GM21360 (cell line): ENCODE results near the gene HLF.

ENCODE experiments used
- ATAC-seq: cut with Tn5 transposase; IDR thresholded peaks from one replicate; pipeline ENCODE4 v1.9.1; 2021; ENCODE audit warnings: mild to moderate bottlenecking, moderate library complexity; ENCODE audit not compliant: unreplicated experiment

Gene HLF

DNA sequence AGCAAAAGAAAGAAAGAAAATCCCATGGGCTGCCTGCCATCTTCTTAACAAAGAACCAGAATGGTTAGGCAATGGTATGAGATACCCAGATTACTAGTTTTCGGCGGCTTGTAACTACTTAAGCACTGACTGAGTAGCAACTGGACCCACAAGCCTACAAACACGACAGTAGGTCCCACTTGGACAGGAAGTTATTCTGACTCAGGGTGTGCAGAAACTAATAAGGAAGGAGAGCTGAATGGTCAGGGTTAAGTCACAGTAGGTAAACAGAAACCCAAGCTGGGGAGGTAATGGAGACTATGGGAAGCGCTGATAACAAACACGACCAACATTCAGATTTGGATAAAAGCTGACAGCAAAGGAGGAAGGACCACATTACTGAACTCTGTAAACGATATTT, 10.4 kb upstream of the HLF start:
- no peak for ATAC-seq

- ATAC-seq = no peak
Measured at GRCh38 chr17:55258578-55259135, 6.1 kb upstream of the HLF start.

DNA sequence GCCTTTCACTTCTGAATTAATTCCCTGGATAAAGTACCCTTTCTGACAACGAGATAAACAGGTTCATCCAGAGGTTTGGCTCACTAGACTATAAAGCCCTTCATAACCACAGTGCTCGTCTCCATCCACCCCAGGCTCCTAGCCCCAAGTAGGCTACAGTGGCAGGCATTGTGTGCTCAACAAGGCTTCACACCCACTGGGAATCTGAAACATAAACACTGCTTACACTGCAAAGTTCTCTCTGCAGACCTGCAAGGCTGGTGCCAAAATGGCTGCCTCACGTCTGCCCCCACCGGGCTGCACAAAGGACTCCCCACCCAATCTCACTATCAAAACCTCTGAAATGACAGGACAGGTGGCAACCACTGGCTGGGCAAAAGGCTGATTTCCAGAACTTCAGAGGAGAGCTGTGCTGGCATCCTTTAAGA, 5.1 kb upstream of the HLF start:
- ATAC-seq = no peak

DNA sequence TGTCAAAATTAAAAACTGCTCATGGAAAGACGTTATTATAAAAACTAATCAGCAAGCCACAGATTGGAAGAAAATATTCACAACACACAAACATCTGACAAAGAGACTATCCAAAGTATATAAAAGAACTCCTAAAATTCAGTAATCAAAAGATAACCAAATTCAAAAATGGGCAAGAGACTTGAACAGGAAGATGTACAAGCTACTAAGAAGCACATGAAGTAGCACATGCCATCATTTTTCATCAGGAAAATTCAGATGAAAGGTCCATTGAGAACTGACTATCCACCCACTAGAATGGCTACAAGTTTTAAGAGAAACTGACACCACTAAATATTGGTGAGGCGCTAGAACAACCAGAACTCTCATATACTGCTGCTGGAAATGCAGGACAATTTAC, 3.4 kb upstream of the HLF start:
- ATAC-seq = no peak

DNA sequence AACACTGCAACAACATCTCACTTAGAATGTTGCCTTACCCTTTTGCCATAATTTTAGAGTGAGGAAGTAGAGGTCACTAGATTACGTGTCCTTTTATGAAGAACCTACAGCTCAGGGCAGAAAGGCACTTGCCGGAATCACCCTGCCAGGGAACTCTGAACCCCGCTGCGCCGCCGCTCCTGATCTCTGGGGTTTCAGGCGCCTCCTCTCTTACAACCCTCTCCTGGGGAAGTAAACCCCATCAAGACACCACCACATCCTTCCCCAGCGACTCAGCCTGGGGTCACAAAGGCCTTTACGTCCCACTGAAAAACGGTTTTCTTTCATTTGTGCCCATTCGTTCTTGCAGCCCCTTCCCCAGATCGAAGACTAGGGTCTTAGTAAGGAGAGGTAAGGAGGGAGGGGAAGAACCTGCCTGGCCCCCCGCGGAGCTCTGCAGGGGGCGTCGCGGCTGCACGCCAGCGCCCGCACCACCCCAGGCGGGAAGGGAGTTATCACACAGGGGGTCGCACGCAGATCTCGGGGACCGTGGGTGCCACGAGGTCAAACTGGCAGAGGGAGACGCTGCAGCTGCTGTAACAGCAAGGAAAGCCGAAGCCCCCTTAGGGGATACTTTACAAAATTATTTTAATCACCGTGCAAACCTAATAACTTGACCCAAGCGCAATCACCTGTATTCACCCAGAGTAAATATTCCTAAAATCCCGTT, 1.0 kb upstream of the HLF start:
- no peak for ATAC-seq

GRCh38 chr17:55264278-55264644, 499 bp upstream of the HLF start:
- ATAC-seq = no peak

- ATAC-seq = no peak
Measured at GRCh38 chr17:55265311-55266021, 706 bp downstream of the HLF start.

GRCh38 chr17:55266051-55266957, 1.5 kb downstream of the HLF start:
- ATAC-seq = no peak

DNA sequence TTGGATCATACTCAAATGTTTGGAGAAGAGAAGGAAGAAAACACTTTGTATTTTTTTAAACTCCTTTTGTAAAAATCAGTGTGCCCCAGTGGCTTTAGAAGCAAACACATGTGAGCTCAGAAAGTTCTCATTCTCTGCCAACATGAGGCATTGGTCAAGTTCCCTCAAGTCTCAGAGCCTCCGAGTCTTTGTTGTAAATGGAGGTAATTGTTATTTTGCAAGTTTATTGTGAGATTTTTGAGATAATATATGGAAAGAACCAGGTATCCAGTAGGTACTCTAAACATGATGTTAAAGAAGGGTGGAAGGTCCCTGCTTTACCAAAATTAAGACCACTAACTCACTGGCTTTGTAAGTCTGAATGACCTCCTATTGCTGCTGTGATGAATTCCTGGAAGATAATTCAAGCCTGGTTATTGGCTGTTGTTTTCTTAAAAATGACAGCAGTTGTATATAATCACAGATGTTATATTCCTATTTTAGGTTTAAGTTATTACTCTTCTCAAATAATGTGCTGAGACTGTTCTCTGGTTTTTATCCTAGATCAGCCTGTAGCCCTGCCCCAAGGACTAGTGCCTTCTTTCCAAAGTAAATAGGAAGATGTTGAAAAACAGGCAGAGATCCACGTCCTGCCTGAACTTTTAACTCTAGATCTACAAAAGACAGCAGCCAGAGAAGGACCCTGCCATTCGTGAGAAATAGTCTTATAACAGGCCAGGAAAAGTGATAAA, 2.4 kb downstream of the HLF start:
- ATAC-seq = no peak

DNA sequence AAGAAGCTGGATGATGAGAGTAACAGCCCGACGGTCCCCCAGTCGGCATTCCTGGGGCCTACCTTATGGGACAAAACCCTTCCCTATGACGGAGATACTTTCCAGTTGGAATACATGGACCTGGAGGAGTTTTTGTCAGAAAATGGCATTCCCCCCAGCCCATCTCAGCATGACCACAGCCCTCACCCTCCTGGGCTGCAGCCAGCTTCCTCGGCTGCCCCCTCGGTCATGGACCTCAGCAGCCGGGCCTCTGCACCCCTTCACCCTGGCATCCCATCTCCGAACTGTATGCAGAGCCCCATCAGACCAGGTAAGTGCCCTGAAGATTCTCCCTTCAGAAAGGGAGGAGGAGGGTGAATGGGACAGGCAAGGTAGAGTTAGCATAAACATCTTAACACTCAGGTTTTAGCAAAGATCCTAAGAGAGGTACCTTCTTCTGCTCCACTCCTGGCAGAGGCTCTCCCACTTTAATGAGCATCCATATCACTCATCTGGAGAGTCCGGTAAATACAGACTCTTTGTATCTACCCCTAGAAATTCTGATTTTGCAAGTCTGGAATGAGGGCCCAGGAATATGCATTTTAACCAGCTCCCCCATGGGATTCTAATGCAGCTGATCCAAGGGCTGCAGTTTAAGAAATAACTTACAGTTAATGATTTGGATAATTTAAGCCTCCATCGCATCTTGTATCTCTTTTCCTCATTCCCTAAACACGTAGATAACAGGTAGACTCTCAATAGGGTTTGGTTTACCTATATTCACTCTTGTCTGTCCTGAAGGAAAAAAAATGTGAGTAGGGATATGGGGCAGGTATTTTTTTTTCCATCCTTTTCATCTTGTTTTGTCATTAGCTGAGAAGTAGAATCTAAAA, 3.3 kb downstream of the HLF start:
- no peak for ATAC-seq

DNA sequence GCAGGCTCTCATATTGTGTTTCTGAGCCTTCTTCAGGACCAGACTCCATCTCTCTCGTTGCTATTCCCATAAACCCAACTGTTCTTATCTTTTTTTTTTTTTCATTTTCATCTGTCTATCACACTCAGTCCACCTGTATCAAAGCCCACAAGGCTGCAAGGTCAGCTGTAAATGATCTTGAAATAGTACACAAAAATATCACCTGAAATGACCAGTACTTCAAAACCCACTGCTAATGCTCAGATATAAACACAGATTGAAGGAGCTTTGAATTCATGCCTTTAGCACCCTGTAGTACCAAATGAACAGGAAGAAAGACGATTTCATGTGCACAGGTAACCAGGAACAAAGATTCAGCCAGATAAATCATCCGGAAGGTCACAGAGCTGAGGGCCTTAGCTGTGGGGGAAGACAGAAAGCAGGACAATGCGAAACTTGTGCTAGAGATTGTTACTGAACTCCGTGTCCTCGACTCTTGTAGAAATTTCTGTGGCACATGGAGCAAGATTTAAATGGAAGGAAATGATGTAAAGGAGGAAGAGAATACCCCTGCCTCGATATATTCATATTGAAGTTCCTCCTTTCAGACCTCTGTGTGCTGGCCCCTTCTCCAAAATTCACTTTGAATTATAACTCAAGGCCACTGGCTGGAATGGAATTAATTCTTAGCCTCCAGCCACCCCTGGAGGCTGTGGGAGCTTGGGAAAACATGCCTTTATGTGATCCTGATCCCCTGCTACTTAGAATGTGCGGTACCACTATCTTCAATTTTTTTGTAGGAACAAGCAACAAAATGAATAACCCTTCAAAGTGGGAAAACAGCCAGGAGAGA, 4.1 kb downstream of the HLF start:
- ATAC-seq = no peak

GRCh38 chr17:55269894-55270293, 5.1 kb downstream of the HLF start:
- ATAC-seq = no peak

DNA sequence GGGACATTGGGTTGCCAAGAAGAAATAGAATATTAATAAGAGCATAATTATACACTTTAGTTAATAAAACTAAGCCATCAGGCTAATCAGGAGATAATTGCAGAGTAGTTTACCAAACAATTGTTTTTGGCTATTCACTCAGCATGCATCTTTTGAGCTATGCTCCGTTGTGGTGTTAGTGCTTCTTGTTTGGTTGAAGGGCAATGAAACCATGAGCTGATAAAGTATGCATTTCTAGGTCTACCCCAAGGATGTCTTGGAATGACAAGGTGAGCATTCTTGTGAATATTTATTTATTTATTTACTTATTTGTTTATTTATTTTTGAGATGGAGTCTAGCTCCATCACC, 6.4 kb downstream of the HLF start:
- ATAC-seq = no peak

DNA sequence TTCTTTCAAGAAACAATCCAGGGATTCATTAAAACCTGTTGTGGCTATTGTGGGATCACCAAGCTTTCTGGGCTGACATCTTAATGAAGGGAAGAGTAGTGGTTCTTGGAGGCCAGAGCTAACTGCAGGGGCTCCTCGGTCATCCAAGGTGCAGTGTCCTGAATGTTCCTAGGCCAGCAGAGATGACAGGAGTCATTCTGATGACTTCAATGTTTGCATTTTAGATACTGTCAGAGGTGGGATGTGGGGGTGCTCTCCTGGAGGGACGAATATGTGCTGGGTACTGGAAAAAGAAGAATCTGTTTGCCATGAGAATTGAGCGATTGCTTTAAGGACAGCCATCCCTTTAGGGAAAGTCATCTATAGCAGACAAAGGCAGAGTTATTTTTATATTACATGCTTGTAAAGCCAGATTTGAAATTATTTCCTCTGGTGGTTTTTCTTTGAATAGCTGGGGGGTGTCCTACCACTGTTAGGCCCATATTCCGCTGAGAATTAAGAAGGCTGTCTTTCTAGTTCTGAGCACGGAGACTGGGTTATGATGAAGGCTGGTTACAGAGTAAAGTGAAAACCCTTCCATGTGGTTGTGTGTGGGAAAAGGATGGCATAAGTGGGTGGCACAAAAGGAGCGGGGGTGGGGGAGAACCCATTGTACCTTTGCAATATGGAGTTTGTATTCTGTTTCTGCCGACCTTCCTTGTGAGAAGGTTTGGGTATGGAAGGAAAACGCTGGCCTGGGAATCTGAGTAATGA, 7.4 kb downstream of the HLF start:
- ATAC-seq = no peak

- no peak for ATAC-seq
Measured at GRCh38 chr17:55272711-55273578, 8.2 kb downstream of the HLF start.

GRCh38 chr17:55273579-55274354, 9.0 kb downstream of the HLF start:
- no peak for ATAC-seq
